Mesendoderm (in vitro differentiated cells): ENCODE results near the gene HERC4.

Source experiments
- DNase-seq: peaks from one replicate; pipeline ENCODE4 v3.0.0; 2013
- H2AK5ac ChIP-seq: 2 replicates; pipeline ENCODE4 v1.6.1; 2013; ENCODE audit warnings: low read length, inconsistent platforms
- H2BK120ac ChIP-seq: 2 replicates; pipeline ENCODE4 v1.6.1; 2013; ENCODE audit warnings: low read depth, mild to moderate bottlenecking, low read length, moderate library complexity, mixed read lengths
- H2BK15ac ChIP-seq: replicated peaks from 2 replicates; pipeline ENCODE4 v1.6.1; 2013; ENCODE audit warnings: low read depth, mild to moderate bottlenecking, moderate library complexity
- H2BK5ac ChIP-seq: 2 replicates; pipeline ENCODE4 v1.6.1; 2013; ENCODE audit warnings: low read length, inconsistent platforms
- H3K18ac ChIP-seq: 2 replicates; pipeline ENCODE4 v1.6.1; 2013; ENCODE audit warnings: mild to moderate bottlenecking, low read length, mixed read lengths
- H3K23ac ChIP-seq: one replicate; pipeline ENCODE4 v1.6.1; 2013; ENCODE audit warnings: low read length
- H3K27ac ChIP-seq: 2 replicates; pipeline ENCODE4 v1.5.1; 2013; ENCODE audit warnings: low read depth, mild to moderate bottlenecking, inconsistent platforms, low read length, moderate library complexity
- H3K27me3 ChIP-seq: 2 replicates; pipeline ENCODE4 v1.6.1; 2013; ENCODE audit warnings: low read length, control low read depth, mild to moderate bottlenecking, inconsistent platforms; ENCODE audit not compliant: insufficient read depth, poor library complexity
- H3K36me3 ChIP-seq: 2 replicates; pipeline ENCODE4 v1.6.1; 2013; ENCODE audit warnings: low read length, inconsistent platforms; ENCODE audit not compliant: control insufficient read depth, insufficient read depth
- H3K4ac ChIP-seq: one replicate; pipeline ENCODE4 v1.6.1; 2013; ENCODE audit warnings: low read depth, mild to moderate bottlenecking, low read length, moderate library complexity
- H3K4me1 ChIP-seq: 2 replicates; pipeline ENCODE4 v1.6.1; 2013; ENCODE audit warnings: low read depth, low read length, inconsistent platforms; ENCODE audit not compliant: control insufficient read depth
- H3K4me2 ChIP-seq: 2 replicates; pipeline ENCODE4 v1.6.1; 2013; ENCODE audit warnings: low read length
- H3K4me3 ChIP-seq: 2 replicates; pipeline ENCODE4 v1.5.1; 2013; ENCODE audit warnings: mild to moderate bottlenecking, low read length
- H3K56ac ChIP-seq: one replicate; pipeline ENCODE4 v1.6.1; 2013; ENCODE audit warnings: low read length
- H3K79me1 ChIP-seq: 2 replicates; pipeline ENCODE4 v1.6.1; 2013; ENCODE audit warnings: low read length, inconsistent platforms
- H3K79me2 ChIP-seq: 2 replicates; pipeline ENCODE4 v1.6.1; 2013; ENCODE audit warnings: mild to moderate bottlenecking, low read length; ENCODE audit not compliant: control insufficient read depth, insufficient read depth
- H3K9ac ChIP-seq: 2 replicates; pipeline ENCODE4 v1.6.1; 2013; ENCODE audit warnings: low read length, inconsistent platforms
- H4K5ac ChIP-seq: one replicate; pipeline ENCODE4 v1.6.1; 2013; ENCODE audit warnings: low read length
- H4K8ac ChIP-seq: one replicate; pipeline ENCODE4 v1.6.1; 2013; ENCODE audit warnings: low read depth, mild to moderate bottlenecking, control low read depth, low read length, moderate library complexity
- WGBS: extraction: QIAGEN DNeasy Blood & Tissue Kit; methylation state at CpG from one replicate; pipeline ENCODE4 v1.1.7; 2013; ENCODE audit warnings: low lambda C conversion rate, missing lambda C conversion rate; ENCODE audit not compliant: insufficient coverage; ENCODE audit errors: extremely low coverage; 5-methylcytosine and 5-hydroxymethylcytosine counted together

The HERC4 gene

GRCh38 chr10:68087685-68088401 lies 12.8 kb upstream of the HERC4 start:
- no peak overlapping the region for H4K5ac ChIP-seq
- no CpG with 5 or more reads among the region's 2 CpGs for WGBS
- no peak overlapping the region for H4K8ac ChIP-seq
- no peak overlapping the region for H2BK5ac ChIP-seq
- H3K4me3 ChIP-seq = no peak overlapping the region
- H3K56ac ChIP-seq = no peak overlapping the region
- H3K36me3 ChIP-seq = no peaks in the 10 kb centered on the region
- DNase-seq = peak; percentile 38
- H2AK5ac ChIP-seq = no peak overlapping the region
- H3K27ac ChIP-seq = no peak overlapping the region
- no peak overlapping the region for H2BK120ac ChIP-seq
- H3K4ac ChIP-seq = peak overlapping the region; percentile 10
- H3K27me3 ChIP-seq = no peaks in the 10 kb centered on the region
- no peak overlapping the region for H3K23ac ChIP-seq
- no peak overlapping the region for H3K4me2 ChIP-seq
- H2BK15ac ChIP-seq = no peak overlapping the region
- no peaks in the 10 kb centered on the region for H3K79me1 ChIP-seq
- no peaks in the 10 kb centered on the region for H3K4me1 ChIP-seq
- no peak overlapping the region for H3K9ac ChIP-seq
- no peaks in the 10 kb centered on the region for H3K79me2 ChIP-seq
- no peak overlapping the region for H3K18ac ChIP-seq

DNA sequence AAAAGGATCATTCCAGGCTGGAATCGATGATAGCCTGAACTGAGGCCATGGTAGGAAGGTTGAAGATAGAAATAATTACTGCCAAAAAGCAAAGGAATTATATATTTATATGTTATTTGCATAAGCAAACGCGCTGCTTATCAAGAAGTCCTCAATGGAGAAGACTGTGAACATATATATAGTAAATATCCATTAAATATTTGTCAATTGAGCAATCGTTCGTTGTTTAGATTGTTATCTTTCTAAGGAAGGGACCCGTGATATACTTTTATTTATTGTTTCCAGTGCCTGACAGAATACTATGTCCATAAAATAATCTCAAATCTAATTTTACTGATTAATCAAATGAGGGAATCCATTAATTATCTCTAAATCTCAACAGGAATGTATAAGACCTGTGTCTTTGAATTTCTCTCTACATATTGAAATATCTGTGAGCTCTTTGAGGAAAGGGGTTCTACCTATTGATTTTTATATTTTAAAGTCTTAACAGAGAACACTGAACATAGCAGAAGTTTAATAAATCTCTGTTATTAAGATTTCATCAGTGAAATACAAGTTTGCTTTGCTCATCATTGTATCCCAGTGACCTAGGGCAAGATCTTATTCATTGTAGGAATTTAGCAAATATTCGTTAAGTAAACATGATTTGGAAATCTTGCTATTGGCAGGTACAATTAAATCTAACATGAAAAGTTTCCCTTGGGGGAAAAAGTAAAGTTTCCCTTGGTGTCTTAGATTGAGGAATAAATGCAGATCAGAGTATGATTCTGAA lies 12.0 kb upstream of the HERC4 start:
- Histone ChIP-seq H3K79me1 (no peaks in the 10 kb centered on the region), H4K8ac (no peak overlapping the region), H2AK5ac (no peak overlapping the region), H3K18ac (no peak overlapping the region), H3K79me2 (no peaks in the 10 kb centered on the region), H3K27ac (no peak overlapping the region), H3K4me1 (no peaks in the 10 kb centered on the region), H2BK15ac (no peak overlapping the region), H2BK120ac (no peak overlapping the region), H3K4me3 (no peak overlapping the region), H3K4me2 (no peak overlapping the region), H3K9ac (no peak overlapping the region), H3K23ac (no peak overlapping the region), H4K5ac (no peak overlapping the region), H3K36me3 (no peaks in the 10 kb centered on the region), H3K56ac (no peak overlapping the region), H3K27me3 (no peaks in the 10 kb centered on the region), H2BK5ac (no peak overlapping the region), H3K4ac (no peak overlapping the region)
- no CpG with 5 or more reads among the region's 7 CpGs for WGBS
- DNase-seq = no peak

GRCh38 chr10:68086011-68086410 lies 10.9 kb upstream of the HERC4 start:
- H4K8ac ChIP-seq = no peak overlapping the region
- no CpG with 5 or more reads among the region's 2 CpGs for WGBS

GRCh38 chr10:68084469-68084868 lies 9.4 kb upstream of the HERC4 start:
- Histone ChIP-seq H3K4me3 (no peak overlapping the region), H3K18ac (no peak overlapping the region), H4K8ac (no peak overlapping the region), H3K79me1 (no peaks in the 10 kb centered on the region), H3K36me3 (no peaks in the 10 kb centered on the region), H3K4me1 (no peaks in the 10 kb centered on the region), H3K23ac (no peak overlapping the region), H3K9ac (no peak overlapping the region), H3K27me3 (no peaks in the 10 kb centered on the region), H3K27ac (no peak overlapping the region), H3K79me2 (no peaks in the 10 kb centered on the region), H2AK5ac (no peak overlapping the region), H3K4ac (no peak overlapping the region), H2BK15ac (no peak overlapping the region), H2BK120ac (no peak overlapping the region), H2BK5ac (no peak overlapping the region), H3K4me2 (no peak overlapping the region), H4K5ac (no peak overlapping the region), H3K56ac (no peak overlapping the region)
- DNase-seq = no peak
- WGBS = no CpG with 5 or more reads among the region's 4 CpGs

More at GRCh38 chr10:68086011-68086410, 10.9 kb upstream of the HERC4 start:
- Histone ChIP-seq H3K4me1 (no peaks in the 10 kb centered on the region), H3K9ac (no peak overlapping the region), H3K4me2 (no peak overlapping the region), H4K5ac (no peak overlapping the region), H3K36me3 (no peaks in the 10 kb centered on the region), H3K18ac (no peak overlapping the region), H2AK5ac (no peak overlapping the region), H3K4ac (no peak overlapping the region), H3K56ac (no peak overlapping the region), H2BK15ac (no peak overlapping the region), H3K79me1 (no peaks in the 10 kb centered on the region), H2BK120ac (no peak overlapping the region), H3K23ac (no peak overlapping the region), H3K79me2 (no peaks in the 10 kb centered on the region), H3K27ac (no peak overlapping the region), H3K27me3 (no peaks in the 10 kb centered on the region), H3K4me3 (no peak overlapping the region), H2BK5ac (no peak overlapping the region)
- DNase-seq = no peak

DNA sequence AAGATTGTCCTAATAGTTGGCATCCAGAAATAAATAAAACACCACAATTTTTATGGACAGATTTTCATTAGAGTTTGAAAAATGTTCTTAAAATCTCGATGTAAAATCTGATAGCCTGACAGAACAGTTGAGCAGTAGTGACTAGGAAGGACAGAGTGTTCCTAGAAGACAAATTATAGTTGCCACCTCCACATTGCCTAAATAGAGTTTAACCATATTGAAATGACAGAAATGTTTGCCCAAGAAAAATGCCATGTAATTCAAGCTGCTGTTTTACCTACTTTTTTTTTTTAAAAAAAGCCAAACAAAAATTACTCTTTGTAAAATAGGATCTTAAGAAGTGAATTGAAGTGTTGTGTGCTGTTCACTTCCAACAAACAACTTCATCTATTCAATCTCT lies 8.9 kb upstream of the HERC4 start:
- H3K9ac ChIP-seq = no peak overlapping the region
- H2BK120ac ChIP-seq = no peak overlapping the region
- no peak overlapping the region for H2AK5ac ChIP-seq
- H3K4me2 ChIP-seq = no peak overlapping the region
- H3K18ac ChIP-seq = no peak overlapping the region
- H4K8ac ChIP-seq = no peak overlapping the region
- no peak overlapping the region for H4K5ac ChIP-seq
- no peaks in the 10 kb centered on the region for H3K79me1 ChIP-seq
- no peak overlapping the region for H3K4ac ChIP-seq
- H3K23ac ChIP-seq = no peak overlapping the region
- H2BK15ac ChIP-seq = no peak overlapping the region
- no peaks in the 10 kb centered on the region for H3K4me1 ChIP-seq
- H3K79me2 ChIP-seq = no peaks in the 10 kb centered on the region
- H3K56ac ChIP-seq = no peak overlapping the region
- no CpG with 5 or more reads among the region's 1 CpG for WGBS
- DNase-seq = no peak
- no peaks in the 10 kb centered on the region for H3K27me3 ChIP-seq
- H3K4me3 ChIP-seq = no peak overlapping the region
- no peak overlapping the region for H2BK5ac ChIP-seq
- no peak overlapping the region for H3K27ac ChIP-seq
- H3K36me3 ChIP-seq = no peaks in the 10 kb centered on the region
